Measurements from ENCODE around the gene KNDC1. TPM values are rescaled to one million over a fixed set of nuclear protein-coding genes. Genes with fewer than 3 reads are reported as not detected.
"Not testable (repeated sequence)": the region's sequence is repeated elsewhere in the genome, so short reads cannot be mapped to it uniquely, and the experiment has no call there.

Gene KNDC1
- total RNA-seq, 1 donor from 2014 or later, result 0.25 TPM

DNA sequence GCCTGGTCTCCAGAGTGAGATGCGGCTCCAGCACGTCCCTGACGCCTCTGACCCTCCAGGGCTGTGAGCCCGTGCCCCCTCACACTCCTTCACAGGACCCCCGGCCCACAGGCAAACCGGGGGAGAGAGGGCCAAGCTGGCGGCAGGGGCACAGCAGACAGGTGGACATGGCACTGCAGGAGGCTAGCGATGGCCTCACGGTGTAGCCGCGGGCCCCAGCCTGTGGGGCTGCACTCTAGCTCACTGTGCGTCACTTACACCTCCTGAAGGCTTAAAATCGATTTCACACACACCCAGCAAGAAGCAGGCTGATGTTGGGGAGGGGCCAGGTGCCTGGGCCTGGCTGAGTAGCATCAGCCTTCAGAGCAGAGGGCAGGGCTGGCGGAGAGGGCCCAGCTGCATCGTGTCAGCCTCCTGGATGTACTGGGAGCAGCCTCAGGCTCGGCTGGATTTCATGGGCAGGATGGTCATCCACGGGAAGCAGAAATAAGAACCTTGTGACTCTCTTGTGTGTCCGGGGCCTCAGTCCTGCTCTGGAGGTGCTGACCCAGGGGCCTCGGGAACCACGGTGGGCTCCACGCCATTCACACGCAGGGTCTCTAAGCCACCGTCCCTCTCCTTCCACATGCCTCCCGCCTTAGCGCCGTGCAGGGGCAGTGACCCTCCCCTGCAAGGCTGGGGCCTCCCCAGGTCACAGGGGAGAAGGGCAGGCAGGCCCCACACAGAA lies 19.4 kb upstream of the KNDC1 start:
- DNase-seq (ENCODE audit: low read depth), result no peak

DNA sequence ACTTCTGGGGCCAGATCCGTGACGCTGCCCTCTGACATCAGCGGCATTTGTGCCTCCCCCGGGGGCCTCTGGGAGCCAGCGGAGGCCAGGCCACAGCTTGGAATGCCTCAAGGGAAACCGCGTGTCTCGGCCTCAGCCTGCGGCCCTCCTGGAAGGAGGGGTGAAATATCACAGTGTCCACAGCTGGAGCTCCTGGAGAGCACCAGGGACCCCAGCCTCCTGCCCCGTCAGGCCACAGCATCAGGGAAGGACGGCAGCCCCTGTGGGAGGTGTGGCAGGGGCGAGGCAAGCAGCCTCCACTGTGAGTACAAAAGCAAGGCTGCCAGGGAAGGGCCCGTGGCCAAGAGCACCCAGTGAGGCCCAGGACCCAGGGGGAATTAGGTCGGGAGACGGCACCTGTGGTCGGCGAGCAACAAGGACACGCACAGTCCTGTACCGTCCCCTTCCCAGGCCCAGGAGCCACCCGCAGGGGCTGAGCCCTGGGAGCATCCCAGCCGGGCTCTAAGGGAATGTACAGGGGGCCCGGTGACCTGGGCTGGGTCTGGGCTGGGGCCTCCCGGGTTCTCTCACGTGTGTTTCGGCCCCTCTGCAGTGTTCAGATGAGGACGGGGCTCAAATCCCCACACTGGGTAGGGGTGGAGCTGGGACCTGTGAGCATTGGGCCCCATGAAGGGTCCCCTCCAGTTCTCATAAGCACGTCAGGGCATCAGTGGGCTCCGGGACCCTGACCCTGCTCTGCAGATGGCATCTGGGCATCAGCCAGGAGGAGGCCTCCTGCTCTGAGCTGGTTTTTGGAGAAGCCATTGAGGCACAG lies 18.7 kb upstream of the KNDC1 start:
- no peak for DNase-seq (ENCODE audit: low read depth)

DNA sequence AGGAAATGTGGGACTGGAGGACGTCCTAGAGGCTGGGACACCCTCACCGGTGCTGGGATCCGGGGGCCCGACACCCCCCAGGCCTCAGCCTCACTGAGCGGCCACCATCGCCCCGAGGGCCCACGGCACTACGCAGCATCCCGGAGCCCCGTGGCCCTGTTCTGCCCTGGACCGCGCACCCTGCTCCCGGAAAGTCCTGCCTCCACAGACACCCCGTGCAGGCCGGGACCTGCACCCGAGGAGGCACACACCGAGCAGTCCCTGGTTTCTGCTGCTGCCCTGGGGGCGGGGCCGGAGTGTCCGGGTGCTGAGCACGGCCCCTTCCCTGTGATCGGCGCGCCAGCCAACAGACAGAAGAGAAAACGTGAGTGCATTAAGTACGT lies 18.1 kb upstream of the KNDC1 start:
- no peak for DNase-seq (ENCODE audit: low read depth)

DNA sequence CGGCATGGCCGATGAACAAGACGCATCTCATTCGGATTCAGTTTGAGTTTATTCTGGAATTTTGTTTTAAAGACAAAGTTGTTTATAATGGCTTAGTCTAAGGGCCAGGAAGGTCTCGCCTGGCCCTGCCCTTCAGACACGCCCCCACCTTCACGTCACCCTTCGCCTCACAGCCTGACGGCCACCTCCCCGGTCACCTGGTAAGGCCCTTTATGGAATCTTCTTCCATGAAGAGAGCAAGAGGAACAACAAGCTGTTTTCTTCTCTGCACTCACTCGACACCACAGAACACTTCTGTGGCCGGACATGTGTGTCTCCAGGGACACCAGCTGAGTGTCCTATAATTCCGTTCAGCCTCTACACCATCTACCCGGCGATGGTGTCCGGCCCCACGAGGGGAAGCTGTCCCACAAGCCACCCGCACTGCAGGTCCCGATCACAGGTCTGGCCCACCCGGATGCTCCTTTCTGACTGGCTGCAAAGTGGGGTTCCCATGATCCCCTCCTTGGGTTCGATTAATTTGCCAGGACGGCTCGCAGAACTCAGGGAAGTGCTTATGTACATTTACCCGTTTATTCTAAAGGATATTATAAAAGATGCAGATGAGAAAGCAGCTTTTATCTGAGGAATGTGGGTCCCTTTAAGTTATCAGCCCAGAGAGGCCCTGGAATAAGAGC lies 17.4 kb upstream of the KNDC1 start:
- no peak for DNase-seq (ENCODE audit: low read depth)

DNA sequence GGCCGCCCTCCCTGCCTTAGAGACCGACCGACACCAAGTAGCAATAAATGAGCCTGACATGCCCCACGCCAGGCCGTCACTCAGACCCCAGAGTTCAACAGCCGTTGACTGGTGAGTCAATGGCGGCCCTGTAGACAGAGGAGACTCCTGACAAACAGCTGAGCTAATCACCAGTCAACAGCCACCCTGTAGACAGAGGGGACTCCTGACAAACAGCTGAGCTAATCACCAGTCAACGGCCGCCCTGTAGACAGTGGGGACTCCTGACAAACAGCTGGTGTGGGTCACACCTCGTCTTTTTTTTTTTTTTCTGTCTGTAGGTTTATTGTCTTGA lies 16.9 kb upstream of the KNDC1 start:
- DNase-seq (ENCODE audit: low read depth), result no peak

DNA sequence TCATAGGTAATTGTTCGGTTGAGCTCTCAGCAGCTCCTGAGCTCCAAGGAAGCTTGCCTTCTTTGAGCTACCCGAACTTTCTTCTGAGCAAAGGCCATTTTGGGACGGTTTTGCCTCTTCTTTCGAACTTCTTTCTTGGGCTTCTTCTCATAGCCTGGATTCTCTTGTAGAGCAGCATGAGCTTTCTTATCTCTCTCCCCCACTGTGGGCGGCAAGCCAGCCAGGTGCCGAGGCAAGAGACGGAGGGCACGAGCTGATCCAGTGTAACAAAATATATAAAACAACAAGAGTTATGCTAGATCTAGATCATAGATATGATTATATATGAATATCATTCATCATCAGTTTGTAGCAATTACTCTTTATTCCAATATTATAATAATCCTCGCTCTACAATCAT lies 16.5 kb upstream of the KNDC1 start:
- no peak for DNase-seq (ENCODE audit: low read depth)

DNA sequence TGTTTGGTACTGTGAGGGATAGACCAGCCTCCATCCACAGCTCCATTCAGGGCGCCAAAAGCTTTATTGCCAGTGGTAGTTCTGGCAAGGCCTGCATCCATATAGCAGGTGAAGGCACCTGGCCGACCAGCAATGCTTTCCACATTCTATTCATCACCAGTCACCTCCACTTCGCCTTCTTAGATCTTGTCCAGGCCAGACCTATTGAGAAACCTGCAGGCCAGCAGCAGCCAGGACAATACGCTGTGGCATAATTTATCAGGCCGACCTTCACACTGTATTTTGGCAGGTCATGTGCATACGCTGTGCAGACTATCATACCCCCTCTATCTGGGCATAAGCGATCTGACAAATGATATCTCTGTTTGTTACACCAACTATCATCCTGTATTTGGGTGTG lies 15.2 kb upstream of the KNDC1 start:
- DNase-seq (ENCODE audit: low read depth), result no peak

DNA sequence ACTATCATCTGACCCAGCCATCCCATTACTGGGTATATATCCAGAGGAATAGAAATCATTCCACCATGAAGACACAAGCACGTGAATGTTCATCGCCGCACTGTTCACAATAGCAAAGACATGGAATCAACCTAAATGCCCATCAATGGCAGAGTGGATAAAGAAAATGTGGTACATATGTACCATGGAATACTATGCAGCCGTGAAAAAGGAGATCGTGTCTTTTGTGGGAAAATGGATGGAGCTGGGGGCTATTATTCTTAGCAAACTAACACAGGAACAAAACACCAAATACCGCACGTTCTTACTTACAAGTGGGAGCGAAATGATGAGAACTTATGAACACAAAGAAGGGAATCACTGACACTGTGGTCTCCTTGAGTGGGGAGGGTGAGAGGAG lies 9.8 kb upstream of the KNDC1 start:
- DNase-seq (ENCODE audit: low read depth), result no peak

DNA sequence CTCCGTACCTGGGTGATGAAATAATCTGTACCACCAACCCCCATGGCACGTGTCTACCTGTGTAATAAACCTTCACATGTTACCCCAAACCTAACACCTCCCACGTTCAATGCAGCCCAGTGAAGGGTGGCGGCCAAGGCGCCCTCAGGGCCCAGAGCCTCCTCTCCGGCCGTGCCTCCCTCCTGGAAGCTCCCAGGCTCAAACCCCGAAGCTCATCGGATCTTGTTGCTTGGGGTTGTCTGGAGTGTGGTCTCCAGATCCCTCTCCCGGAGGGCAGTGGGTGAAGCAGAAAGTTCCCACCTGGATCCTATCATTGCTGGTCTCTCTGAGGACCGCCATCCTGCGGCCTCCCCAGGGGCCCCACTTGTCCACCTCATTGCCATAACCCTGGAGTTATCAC lies 9.4 kb upstream of the KNDC1 start:
- DNase-seq (ENCODE audit: low read depth), result no peak

DNA sequence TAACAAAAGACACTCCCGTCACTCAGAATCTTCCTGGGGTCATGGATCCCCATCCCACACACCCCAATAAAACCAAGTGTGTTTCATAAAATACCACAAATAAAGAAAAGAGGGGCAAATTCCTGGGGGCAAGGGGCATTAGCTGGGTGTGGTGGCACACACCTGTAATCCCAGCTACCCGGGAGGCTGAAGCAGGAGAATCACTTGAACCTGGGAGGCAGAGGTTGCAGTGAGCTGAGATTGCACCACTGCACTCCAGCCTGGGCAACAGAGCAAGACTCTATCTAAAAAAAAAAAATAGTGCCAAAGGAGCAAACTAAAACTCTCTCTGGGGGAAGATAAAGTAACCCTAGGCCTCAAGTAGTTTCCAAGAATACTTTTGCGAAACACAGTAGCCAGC lies 8.9 kb upstream of the KNDC1 start:
- not testable (repeated sequence) for DNase-seq (ENCODE audit: low read depth)

DNA sequence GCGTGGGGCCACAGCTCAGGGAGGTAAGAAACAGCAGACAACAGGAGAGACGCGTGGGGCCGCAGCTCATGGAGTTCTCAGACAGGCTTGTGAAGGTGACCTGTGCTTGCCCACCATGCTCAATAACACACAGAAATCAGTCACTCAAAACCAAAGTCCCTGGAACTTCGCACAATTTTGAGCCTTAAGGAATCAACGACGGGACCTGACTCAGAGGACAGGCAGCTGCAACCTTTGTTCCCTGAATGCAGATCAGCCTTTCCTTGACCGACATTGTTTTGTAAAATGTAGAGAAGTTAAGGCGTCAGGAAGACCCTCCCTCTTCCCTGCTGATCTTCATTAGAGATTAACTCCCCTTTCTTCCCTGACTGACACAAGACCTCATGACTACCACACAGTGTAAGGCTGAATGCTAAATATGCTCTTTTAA lies 8.5 kb upstream of the KNDC1 start:
- peak; percentile 77 for DNase-seq (ENCODE audit: low read depth)

DNA sequence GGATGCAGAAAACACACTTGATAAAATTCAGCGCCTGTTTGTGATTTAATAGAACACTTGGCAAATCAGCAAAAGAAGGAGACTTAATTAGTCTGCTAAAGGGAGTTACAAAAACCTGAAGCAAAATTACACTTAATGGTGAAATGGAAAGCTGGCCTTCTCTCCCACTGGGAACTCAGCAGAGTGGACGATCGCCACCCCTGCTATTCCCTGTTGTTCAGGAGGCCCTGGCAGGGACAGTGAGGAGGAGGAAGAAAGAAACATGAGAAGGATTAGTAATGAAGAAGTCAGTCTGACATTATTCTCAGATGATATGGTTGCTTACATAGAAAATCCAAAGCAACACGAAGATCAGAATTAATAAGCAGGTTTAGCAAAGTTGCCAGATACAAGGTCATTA lies 5.6 kb upstream of the KNDC1 start:
- no peak for DNase-seq (ENCODE audit: low read depth)

DNA sequence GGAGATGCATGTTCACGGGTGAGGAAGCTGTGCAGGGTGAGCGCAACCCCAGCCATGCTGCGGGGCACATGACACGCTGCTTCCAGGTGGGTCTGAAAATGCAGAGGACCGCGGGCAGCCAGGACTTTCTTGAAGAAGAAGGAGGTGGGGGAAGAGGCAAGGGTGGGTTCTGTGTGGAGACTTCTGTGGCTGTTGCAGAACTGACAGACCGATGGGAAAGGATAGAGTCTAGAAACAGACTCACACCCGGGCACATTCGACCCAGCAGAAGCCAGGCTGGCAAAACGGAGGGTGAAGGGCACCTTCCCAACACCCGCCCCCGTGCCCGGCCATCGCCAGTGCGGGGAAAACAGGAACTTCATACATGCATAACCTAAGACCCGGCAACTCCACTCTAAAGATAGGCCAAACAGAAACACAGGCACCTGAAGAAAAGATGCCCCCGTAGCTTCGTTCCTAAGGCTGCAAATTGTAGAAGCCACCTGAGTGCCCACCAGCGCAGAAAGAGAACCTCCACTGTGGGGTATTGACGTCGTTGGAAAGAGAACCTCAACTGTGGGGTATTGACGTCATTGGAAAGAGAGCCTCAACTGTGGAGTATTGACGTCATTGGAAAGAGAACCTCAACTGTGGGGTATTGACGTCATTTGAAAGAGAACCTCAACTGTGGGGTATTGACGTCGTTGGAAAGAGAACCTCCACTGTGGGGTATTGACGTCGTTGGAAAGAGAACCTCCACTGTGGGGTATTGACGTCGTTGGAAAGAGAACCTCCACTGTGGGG lies 4.8 kb upstream of the KNDC1 start:
- no peak for DNase-seq (ENCODE audit: low read depth)

DNA sequence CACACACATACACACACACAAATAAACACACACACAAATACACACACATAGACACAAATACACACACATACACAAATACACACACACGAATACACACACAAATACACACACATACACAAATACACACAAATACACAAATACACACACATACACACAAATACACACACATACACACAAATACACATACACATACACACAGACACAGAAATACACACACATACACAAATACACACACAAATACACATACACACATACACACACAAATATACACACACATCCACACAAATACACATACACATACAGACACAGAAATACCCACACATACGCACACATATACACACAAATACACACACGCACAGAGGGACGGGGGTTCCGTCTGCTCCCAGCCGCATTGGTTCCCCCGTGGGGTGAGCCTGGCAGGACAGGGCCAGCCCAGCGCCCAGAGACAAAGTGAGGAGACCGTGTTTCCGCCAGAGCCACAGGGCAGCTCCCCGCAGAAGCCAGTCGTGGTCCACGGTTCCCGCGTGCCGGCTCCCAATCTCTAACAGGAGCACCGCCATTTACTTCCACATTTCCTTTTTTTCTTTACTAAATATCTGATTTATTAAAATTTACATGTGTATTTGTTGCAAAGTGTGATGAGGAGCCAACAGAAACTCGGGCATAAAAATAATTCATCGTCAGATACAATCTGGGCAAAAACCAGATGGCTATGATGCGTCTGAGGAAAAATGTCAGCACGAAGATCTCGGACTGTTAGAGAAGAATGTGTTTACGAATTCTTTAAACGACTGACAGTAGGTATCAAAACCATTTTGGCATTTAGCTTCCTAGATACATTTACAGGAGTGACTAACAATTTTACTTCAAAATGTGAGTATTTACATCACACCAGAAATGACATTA lies 3.1 kb upstream of the KNDC1 start:
- no peak for DNase-seq (ENCODE audit: low read depth)

DNA sequence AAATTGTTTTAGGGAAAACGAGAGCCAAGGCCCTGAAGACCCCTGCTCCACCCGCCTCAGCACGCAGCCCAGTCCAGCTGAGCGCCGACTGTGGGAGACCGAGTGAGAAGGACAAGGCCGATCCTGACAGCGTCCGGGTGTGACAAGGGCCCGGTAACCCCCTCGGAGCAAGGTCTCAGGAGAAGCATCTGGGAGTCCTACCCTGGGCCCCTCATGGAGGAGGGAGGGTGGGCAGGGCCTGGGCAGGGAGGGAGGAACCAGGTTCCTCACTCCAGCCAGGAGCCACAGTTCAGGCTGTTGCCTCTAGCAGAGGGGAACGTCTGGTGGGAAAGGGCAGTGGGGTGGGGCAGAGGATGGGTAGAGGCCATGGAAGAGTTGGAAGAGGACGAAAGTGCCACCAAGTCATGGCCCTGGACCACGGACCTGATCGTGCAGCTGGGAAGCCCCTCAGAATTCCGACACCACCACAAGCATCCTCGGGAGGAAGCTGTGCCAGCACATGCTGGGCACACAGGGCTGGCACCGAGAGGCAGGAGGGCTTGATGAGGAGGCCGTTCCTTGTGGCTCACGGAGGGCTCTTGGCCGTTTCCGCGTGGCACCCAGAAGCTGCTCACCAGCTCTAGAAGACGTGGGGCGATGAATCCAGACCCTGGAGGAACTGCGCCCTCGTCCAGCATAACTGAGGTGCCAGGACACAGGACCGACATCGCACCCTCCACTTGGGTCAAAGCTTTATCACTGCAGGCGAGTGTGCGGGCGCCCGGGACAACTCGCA lies 2.2 kb upstream of the KNDC1 start:
- no peak for DNase-seq (ENCODE audit: low read depth)

DNA sequence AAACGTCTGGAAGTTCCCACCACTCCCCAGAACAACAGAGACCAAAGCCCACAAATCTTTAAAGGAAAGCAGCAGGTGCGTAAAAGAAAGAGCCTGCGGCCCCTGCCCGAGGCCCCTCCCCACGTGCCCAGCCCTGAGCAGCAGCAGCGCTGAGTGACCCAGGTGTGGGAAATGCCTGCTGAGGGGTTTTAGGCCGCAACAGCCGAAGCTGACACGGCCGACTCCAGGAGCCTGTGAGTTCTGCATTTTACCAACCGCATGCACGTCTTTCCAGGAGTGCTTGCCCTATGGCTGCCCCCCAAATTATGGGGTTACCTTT lies 1.6 kb upstream of the KNDC1 start:
- no peak for DNase-seq (ENCODE audit: low read depth)

DNA sequence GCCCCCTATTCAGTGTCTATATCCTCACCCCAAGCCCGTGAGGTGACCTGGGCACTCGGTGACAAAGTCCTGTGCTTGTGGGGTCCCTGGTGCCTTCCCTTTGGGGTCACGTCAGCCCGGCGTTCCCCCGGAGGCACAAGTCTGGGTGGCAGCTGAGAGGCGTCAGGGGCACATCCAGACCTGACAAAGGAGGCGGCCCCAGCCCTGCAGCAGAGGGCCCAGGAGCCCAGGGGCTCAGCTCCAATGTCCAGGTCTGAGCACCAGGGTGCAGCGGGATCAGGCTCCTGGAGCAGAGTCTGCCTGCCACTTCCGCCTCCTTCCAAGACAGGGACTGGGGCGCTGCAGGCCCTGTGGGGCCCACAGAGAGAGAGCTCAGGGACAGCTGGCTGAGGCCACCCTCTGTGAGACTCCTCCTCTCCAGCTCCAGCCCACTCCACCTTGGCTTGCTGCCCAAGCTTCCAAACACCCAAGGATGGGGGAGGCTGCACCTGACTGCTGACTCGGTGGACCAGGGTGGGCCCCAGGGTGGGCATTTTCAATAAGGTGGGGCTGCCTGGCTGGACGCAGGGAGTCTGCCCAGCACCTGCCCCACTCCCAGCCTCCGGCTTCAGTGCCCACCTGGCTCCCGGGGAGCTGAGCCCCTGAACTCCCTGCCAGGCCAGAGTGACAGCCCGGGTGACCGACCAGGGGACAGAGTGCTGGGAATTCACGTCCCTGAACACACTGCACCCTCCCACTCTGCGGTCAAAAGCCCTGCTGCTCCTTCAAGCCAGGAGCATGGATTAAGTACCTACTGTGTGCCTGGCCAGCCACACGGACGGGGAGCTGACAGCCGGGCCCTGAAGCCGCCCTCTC lies 1.0 kb upstream of the KNDC1 start:
- peak; percentile 7 for DNase-seq (ENCODE audit: low read depth)

DNA sequence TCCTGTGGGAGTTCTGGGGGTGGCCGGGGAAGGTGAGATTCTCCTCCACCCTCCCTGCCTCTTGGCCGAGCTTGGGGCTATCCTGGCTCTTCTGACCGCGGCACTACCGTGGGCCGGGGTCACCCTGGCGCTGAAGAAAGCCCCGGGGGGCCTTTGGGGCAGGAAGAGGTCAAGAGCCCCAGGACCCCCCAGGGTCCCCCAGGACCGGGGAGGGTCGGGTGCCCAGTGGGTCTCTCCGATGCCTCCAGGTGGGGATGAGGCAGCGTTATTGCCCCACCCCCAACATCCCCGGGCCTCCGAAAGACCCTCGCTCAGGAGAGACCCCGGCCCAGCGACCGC lies 439 bp upstream of the KNDC1 start:
- no peak for DNase-seq (ENCODE audit: low read depth)

DNA sequence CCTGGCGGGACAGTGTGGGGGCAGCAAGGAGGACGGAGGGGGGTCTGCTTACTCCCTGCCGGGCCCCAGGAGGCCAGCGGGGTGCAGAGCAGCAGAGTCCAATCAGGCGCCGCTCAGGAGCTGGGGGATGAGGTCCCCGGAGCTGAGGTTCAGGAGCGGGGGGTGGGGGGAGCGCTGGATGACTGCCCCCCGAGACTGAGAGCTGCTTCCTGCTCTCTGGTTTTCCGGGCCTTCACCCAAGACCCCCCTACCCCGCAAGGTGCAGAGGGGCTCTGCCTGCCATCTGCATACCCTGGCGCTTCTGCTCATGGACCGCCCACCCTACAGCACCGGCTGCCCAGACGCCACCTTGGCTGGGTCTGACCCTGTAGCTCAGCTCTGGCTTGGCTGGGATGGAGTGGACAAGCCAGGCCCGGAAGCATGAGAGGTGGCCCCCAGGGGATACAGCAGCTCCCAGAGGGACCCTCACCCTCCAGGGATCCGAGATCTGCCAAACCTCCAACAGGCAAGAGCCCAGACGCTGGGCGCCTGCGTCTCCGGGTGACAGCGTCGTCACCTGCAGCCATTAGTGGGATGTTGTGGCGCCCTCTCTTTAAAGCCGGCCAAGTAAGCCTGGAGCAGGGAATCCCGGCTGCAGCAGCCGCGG lies 930 bp downstream of the KNDC1 start:
- no peak for DNase-seq (ENCODE audit: low read depth)
